ENCODE measurements around the gene GNAZ.

Gene GNAZ

GRCh38 chr22:23109079-23109347 is 38.7 kb downstream of the GNAZ start:
- no peak for DNase-seq (ENCODE audit: extremely low read depth, low read depth)
- no peak overlapping the region for H3K4me3 ChIP-seq (replicated peaks; ENCODE audit: low read depth, low read length)
- TF ChIP-seq CTCF (IDR thresholded peaks at IDR 0.05; ENCODE audit: low read depth, low read length, missing control alignments) = no peak

GRCh38 chr22:23109441-23109978 is 39.2 kb downstream of the GNAZ start:
- TF ChIP-seq CTCF (IDR thresholded peaks at IDR 0.05; ENCODE audit: low read depth, low read length, missing control alignments) = no peak
- no peak for DNase-seq (ENCODE audit: extremely low read depth, low read depth)
- H3K4me3 ChIP-seq (replicated peaks; ENCODE audit: low read depth, low read length) = no peak overlapping the region

DNA sequence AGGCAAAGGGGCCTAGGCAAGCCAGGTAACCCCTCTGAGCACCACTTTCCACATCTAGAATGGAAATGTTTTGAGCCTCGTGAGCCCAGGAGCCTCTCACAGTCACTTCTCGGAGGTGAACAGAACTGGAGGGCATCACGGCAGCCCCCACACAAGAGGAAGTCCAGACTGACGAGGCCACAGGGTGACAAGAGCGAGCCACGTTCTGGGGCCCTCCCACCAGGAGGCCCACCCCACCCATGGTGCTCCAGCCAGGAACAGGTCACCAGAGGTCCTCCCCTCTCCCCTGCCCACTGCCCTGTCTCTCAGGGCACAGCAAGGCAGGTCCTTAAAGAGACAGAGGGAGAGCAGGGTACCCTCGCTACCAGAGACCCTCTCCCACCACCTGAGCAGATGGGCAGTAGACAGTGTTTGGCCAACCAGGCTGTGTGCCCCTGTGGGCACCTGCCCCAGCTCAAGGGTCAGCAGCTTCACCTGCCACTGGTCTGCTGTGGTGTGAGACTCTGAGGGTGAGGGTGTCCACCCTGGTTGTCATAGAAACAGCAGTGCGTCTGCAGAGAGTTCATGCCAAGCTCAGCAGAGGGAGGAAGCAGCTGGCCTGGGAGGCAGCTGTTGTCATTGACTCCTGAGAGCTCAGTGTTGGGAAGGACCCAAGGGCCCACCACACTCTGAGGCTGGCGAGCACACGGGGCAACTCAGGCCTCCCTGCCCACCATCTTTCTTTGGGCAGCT is 40.0 kb downstream of the GNAZ start:
- H3K4me3 ChIP-seq (replicated peaks; ENCODE audit: low read depth, low read length) = no peak overlapping the region
- TF ChIP-seq CTCF (IDR thresholded peaks at IDR 0.05; ENCODE audit: low read depth, low read length, missing control alignments) = no peak
- DNase-seq (ENCODE audit: extremely low read depth, low read depth) = no peak

DNA sequence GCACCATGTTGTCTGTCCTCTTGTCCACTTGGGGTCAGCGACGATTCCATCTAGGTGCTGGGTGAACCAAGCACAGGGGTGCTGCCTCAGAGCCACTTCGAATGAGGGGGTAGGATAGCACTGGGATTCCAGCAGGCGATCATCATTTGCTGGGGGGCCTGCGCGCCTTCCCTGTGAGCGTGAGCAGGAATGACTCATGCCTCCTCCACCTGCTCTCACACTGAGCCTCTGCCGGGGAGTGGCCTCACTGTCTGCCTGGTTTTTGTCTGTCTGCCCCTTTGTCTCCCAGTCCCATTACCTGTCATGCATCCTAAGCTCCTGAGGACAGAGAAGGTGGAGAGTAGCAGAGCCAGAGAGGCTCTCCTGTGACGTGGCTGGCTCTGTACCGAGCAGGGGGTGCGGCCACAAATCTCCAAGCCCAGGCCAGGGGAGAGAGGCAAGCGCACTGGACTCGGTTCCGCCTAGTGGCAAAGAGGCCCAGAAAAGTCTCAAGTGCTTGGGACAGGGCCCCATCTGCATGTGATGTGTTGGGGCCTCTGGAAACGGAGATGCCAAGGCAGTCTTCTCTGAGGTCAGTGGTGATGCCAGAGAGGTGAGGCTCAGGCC is 40.7 kb downstream of the GNAZ start:
- no peak for DNase-seq (ENCODE audit: extremely low read depth, low read depth)
- TF ChIP-seq CTCF (IDR thresholded peaks at IDR 0.05; ENCODE audit: low read depth, low read length, missing control alignments) = no peak
- H3K4me3 ChIP-seq (replicated peaks; ENCODE audit: low read depth, low read length) = no peak overlapping the region

- H3K4me3 ChIP-seq (replicated peaks; ENCODE audit: low read depth, low read length) = no peak overlapping the region
- no peak for DNase-seq (ENCODE audit: extremely low read depth, low read depth)
- TF ChIP-seq CTCF (IDR thresholded peaks at IDR 0.05; ENCODE audit: low read depth, low read length, missing control alignments) = no peak
Measured at GRCh38 chr22:23112472-23113012, 42.2 kb downstream of the GNAZ start.

GRCh38 chr22:23113067-23113846 is 42.9 kb downstream of the GNAZ start:
- no peak for TF ChIP-seq CTCF (IDR thresholded peaks at IDR 0.05; ENCODE audit: low read depth, low read length, missing control alignments)
- no peak overlapping the region for H3K4me3 ChIP-seq (replicated peaks; ENCODE audit: low read depth, low read length)
- DNase-seq (ENCODE audit: extremely low read depth, low read depth) = peak; percentile 46
